HG03354 (cell line): ENCODE data around the gene ZDHHC8.

Experiments
- ATAC-seq: cut with Tn5 transposase; IDR thresholded peaks from one replicate; pipeline ENCODE4 v1.9.1; 2021; ENCODE audit warnings: mild to moderate bottlenecking; ENCODE audit not compliant: unreplicated experiment, poor library complexity, severe bottlenecking

ZDHHC8 gene

DNA sequence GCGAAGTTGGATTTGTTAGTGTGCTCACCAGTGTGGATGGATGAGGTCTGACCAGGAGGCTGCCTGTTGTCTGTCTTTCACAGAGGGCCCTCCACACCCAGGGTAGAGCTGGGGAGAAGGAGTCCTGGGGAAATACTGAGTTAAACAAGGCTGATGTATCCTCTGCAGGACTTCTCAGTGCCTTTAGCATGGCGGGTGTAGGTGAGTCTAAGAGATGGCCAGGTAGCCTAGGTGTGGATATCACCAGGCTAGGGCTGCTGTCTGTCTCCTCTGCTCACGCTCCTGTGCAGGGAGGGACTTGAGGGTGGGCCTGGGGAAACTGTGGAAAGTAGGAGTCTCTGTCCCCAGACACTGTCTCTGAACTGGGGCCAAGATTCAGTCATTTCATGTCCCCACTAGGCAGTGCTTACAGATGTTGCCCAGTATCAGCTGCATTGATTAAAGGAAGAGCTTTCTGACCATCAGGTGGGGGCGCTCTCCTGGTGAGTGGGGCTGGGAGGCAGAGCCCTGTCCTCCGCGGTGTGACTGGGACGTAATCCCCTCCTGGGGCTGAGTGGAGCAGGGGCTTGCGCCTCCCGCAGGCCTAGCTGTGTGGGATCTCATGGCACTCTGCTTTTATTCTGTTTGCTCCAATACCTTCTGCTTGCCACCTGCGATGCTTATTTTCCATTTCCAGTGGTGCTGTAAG, 54.7 kb downstream of the ZDHHC8 start:
- ATAC-seq = no peak

DNA sequence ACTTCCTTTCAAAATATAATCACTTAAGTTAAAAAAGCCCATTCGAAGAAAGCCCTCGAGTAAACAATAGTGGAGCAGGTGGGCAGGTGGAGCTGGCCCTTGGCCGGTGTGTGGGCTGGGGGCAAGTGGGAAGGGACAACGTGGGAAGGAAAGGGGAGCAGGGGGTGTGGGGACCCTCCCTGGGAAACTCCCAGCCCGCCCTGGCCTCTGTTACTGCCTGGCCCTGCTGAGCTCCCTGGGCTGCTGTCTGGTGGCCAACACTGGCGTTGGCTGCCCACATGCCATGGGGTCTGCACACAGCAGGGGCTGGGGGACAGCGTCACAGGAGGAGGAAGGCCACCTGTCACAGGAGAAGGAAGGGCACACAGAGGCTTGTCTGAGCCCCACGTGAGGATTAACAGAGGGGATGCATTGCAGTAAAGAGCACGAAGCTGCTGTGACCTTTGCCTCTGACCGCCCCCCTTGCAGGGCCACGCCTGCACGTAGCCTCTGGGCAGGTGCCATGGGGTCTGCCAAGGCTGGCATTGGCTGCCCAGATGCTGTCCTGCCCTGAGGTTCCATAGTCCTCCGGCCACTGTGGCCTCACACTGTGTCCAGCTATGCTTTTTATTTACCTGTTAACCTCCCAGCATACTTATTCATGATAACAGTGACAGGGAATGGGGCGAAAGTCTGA, 55.4 kb downstream of the ZDHHC8 start:
- ATAC-seq = no peak

DNA sequence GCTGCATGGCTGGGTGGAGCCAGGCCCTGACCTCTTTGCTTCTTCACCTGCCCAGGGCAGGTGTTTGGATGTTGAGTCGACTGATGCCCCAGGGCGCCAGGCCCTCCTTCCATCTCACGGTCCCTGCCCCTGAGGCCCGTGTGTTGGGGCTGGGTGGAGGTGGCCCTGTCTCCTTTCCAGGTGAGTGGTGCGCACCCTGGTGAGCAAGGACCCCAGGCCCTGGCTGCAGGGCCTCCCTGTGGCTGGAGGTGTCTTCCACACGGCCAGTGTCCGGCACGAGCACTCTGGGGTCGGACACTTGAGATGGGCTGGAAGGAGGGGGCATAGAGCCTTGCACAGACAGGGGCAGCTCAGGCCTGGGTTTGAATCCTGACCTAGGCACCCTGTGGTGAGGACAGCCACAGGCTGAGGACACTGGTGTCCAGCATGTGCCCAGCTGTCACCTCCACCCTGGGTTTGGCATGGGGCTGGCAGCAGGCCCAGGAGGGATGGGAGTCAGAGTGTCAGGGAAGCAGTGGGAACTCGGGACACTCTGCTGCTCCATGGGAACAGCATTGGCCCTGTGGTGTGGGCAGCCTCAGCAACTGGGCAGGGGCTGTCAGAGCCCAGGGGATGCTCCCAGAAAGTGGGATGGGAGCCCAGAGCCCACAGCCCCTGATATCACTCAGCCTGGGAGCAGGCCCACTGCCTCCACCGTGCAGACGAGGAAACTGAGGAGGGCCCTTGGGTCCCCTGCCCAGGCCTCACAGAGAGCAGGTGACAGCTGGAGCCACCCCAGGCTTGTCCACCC, 56.4 kb downstream of the ZDHHC8 start:
- ATAC-seq = no peak

GRCh38 chr22:20188567-20188877, 56.9 kb downstream of the ZDHHC8 start:
- no peak for ATAC-seq

DNA sequence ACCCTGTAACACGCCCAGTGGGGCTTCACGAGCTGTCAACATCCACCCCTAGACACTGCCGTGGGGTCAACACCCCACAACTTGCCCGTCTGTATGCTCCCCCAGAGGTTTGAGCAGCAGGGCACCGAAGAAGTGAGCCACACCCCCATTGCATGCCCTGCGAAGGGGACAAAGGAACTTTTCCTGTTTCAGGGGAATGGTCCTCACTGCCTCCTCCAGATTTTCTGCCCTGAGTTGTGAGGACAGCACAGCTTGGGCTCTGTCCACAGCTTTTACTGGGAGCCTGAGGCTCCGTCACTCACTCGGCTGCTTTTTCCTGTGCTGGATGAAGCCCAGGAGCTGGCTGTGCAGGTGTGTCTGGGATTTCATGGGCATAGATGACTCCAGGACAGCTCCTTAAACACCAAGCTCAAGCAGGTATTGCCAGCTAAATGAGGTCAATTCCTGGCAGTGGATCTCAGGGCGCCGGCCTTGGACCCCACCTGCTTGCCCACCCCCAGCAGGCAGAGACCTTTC, 59.5 kb downstream of the ZDHHC8 start:
- ATAC-seq = no peak

DNA sequence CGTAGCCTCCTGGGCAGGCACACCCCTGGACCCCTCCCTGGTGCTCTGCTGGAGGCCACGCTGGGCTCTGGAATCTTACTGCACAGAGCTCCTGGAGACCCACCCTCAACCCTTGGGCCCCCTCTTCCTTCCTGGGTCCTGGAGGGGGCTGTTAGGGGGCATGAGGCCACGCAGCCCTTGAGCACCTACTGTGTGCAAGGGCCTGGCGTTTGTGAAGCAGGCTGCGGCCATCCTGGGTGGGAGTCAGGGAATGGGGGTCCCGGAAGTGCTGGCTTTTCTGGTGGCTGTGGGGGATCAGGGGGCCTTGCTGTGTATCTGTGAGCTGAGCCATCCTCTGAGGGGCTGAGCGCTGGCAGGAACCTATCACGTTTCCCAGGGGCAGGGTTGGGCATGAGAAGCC, 60.2 kb downstream of the ZDHHC8 start:
- ATAC-seq = no peak

GRCh38 chr22:20192293-20192971, 60.8 kb downstream of the ZDHHC8 start:
- ATAC-seq = no peak

DNA sequence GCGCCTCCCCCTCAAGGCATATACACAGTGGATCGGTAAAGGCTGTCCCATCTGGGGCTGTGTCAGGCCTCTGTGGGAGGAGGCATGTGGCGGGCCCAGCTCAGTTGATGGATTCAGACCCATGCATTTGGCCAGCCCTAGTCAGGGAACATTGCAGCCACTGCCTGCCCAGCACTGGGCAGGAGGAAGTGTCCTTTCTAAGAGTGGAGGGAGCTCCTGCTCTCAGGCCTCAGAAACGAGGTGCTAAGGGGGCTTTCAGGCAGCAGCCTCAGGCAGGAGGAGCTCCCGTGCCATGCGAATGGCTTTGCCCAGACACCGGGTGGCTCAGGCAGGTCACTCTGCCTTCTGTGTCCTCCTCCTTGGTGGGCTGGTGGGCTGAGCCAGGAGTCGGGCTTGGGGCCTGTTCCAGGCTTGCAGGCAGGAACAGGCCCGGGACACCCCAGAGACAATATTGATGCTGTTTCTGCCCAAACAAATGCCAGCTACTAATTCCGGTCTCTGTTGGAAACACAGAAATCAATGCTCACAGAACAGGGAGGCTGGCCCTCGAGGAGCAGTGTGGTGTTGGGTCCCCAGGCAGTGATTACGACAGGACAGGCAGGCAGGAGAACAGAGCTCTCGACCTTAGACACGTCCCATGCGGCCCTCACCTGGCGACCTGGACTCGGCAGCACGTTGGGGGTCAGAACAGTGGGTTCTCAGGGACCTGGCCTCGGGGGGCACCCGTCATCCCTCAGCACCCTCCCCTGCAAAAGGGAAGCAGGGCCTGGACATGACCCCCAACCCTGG, 61.6 kb downstream of the ZDHHC8 start:
- ATAC-seq = no peak

- ATAC-seq = no peak
Measured at GRCh38 chr22:20193761-20194494, 62.3 kb downstream of the ZDHHC8 start.

GRCh38 chr22:20194681-20195593, 63.3 kb downstream of the ZDHHC8 start:
- ATAC-seq = no peak

DNA sequence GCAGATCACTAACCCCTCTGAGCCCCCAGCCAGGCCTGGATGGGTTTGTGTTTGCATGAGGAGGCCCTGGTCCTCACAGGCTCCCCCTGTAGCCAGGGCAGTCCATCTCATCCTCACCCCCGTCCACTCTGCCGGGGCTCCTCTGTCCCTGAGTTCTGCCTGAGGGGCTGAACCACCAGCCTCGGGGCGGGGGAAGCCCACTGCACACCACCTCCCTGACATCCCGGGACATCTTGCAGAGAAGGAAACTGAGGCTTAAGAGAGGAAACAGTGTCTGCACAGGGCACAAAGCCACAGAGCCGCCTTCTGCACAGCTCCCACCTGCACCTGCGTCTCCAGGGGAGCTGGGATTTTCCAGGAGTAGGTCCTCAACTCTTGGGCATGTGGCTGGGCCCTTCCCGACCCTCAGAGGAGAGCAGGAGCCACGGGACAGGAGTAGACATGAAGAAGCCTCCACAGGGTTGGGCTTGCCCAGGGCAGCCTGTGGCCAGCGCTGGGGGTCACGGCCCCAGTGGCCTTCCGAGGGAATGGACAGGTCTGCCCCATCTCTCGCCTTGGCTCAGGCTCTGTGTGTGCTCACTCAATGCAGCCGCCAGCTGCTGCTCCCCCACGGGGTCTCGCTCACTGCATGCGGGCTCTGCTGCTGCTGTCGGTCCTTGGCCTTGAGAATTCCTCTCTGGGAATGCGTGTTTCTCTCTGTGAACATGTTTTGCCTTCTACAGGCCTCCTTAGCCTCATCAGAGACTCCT, 64.7 kb downstream of the ZDHHC8 start:
- no peak for ATAC-seq
